ENCODE data around the gene HTR6.

HTR6 gene

DNA sequence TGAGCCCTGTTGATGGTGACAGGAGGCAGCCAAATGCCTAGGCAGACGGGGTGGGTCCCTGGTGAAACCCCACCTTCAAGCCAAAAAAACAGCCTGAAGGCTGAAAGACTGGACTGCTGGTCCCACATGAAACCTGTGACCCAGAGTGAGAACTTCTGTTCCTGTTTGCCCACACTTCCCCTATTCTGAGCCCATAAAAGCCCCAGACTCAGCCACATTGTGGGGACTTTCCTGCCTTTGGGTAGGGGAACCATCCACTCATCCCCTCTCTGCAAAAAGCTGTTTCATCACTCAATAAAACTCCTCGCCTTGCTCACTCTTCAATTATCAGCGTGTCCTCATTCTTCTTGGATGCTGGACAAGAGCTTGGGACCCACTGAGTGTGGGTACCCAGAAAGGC is 25.2 kb downstream of the HTR6 start:
- DNase-seq: no peak

DNA sequence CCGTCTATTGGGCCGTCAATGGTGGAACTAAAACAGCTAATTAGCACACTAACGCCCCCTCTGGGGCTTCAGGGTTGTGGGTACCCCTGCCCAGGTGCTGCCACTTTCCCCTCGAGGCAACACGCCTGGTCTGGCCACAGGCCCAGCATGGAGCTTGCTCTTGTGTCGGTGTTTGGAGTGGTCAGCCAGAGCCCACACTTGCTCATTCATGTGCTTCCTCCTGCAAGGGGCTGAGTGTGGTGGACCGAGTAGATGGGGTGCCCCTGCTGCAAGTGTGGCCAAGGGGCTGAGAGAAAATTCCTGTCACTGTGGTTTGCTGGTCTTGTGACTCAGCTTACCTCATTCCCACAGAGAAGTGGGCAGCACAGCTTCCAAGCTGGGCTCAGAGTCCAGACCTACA is 25.7 kb downstream of the HTR6 start:
- no peak for DNase-seq

DNA sequence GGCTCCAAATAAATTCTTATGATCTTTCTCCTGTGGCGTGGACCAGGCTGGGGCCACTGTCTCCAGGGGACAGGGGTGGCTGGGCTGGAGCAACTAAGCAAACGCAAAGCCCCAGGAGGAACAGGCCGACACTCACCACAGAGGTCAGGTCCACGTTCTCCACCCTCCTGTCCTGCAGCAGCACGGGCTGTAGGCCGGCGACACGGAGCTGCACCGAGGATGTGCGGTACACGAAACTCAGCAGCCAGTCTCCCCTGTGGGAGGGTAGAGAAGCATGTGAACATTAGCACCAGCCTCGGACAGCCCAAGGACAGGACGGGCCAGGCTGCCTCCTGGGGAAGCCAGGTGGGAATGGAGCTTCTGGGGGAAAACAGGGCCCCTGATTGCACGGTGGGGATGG is 29.6 kb downstream of the HTR6 start:
- no peak for DNase-seq

DNA sequence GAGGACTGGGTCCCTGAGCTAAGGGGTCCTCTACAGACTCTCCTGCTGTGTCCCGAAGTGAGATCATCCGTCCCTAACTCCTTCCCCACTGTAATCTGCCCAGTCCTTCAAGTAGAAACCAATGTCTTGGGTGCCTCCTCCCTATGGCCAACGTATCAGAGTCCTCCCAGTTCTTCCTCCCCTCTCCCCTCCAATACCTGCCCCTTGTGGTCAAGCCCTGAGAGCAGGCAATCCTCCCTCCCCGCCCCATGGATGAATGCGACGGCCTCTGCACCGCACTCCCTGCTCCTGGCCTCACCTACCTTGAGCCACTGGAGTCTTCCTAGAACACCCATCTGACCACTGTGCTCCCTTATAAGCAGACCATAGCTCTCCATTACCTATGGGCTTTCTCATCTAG is 31.1 kb downstream of the HTR6 start:
- no peak for DNase-seq

DNA sequence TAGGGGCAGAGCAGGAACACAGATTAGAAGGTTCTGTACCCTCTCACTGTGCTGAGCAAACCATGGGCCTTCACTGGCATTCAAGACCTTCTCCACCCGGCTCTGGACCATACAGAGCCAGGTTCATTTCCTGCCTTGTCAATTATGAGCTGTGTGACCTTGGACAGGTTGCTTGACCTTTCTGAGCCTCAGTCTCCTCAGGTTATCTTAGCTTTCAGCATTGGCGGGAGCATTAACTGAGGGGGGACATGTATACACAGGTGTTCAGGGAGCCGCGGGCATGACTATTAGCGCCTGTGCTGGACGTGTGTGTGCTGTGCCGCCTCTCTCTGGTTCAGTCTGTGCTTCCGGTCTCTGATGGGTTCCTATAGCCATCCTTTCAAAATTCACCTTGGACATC is 32.1 kb downstream of the HTR6 start:
- no peak for DNase-seq

DNA sequence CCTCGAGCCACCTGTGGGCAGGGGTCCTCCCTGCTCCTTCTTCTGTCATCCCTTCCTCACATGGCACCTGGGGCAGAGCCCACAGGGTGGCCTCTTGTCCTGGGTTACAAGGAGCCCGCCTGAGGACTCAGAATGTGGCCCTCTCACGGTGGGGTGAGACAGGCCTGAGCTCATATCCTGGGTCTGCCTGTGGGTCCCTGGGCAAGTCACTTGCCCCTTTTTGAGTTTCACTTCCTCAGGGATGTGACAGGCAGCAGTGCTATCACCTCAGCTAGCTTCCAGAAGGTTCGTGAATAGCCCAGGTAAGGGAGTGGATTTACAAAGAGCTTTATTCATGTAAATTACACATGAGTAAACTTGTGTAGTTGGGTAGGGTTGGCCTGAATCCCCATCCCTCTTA is 33.5 kb downstream of the HTR6 start:
- DNase-seq: no peak

DNA sequence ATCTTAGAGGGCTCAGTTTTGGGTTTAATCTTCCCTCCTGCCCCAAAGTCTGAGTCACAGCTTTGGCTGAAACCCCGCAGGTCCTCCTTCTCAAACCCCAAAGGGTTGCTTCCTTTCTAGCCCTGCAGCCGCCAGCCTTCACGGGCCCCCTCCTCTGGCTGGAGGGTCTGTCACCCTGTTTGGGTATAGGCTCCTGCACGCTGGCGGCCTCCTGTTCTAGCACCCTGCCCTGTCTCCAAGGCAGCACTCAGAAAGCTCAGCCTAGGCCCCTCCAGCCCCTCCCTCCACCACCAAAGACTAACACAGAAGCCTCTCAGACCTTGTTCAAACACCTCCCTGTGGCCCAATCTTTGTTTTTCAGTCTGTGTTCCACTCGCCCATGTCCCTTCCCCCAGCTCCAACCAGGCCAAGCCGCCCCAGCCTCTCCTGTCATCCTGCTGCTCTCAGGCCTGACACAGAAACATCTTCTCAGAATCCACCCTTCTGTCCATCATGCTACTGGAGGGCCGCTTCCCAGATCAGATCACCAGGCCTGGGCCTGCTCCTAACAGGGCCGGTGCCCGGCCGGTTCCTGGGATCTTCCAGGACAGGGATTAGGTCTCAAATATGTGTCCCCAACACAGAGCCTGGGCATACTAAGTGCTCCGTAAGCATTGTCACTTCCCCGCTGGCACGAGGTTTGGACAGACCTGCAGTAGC is 35.6 kb downstream of the HTR6 start:
- no peak for DNase-seq

DNA sequence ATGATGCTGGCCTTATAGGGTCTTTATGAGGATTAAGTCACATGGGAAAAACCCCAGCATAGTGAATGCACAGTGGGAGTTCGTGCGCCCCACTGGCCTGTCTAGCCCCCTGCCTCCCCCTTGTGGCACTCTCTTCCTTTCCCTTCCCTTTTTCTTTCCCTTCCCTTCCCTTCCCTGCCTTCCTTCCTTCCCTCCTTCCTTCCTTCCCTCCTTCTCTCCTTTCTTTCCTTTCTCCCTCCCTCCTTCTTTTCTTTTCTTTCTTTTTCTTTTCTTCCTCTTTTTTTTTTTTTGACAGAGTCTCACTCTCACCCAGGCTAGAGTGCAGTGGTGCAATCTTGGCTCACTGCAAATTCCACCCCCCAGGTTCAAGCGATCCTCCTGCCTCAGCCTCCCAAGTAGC is 38.6 kb downstream of the HTR6 start:
- no peak for DNase-seq

DNA sequence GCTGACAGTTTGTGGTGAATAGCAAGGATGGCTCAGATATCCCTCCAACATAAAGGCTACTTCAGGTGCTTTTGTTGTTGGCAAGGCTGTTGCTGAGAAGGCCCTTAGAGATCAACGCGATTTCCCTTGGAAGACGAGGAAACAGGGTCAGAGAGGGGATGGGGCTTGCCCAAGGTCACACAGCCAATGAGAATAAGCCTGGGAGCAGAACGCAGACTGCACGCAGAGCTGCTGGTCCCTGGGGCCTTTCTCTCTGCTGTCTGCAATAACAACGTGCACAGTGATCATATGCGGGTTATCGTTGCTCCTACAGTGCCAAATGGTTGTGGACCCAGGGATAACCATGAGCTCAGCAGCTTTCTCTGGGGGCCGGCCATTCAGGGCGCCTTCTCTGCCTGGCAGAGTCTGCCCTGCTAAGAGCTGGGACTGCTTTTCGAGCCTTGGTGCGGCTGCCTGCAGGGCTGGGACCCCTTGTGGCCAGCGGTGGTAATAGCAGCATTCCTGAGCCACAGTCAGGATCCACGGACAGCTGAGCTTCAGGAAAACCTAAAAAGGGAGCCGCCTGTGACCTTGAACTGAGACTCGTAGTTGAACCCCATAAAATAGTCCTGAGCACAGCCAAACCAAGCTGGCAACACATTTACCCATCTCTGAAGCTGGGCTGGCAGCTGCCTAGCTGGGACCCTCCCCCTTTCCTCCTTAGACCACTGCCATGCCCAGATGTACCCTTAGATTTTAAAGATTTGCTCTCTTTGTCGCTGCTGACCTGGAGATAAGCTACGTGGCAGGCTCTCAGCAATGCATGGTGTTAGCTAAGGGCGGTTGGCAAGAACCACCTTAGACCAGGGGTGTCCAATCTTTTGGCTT is 39.8 kb downstream of the HTR6 start:
- no peak for DNase-seq

DNA sequence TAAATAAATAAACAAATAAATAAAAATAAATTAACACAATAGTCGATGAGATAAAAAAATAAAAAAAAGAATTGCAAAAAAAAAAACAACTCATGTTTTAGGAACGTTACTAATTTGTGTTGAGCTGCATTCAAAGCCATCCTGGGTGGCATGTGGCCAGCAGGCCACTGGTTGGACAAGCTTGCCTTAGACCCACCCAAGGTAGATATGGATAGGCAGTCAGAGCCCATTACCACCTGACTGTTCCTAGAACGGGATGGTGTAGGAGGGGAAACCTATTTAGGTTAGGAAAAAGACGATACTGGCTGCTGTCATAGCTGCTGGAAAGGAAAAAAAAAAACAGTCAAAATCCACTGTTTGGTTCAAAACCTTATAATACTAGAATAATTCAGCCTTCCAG is 40.8 kb downstream of the HTR6 start:
- no peak for DNase-seq

DNA sequence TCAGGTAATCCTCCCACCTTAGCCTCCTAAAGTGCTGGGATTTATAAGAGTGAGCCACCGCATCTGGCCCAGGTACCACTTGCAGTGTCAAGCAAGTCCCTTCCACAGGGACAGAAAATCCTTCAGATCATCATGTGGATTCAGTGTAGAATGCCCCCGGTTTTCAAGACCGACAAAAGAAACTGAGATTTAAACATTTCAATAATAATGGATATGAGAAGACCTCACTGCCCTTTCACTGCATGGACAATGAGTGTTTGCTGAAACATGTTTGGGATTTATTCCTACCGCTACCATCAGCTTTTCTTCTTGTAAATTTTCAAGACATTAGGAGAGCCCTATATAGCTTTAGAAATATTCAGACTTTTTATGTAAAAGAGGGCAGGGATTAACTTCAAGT is 41.5 kb downstream of the HTR6 start:
- no peak for DNase-seq

DNA sequence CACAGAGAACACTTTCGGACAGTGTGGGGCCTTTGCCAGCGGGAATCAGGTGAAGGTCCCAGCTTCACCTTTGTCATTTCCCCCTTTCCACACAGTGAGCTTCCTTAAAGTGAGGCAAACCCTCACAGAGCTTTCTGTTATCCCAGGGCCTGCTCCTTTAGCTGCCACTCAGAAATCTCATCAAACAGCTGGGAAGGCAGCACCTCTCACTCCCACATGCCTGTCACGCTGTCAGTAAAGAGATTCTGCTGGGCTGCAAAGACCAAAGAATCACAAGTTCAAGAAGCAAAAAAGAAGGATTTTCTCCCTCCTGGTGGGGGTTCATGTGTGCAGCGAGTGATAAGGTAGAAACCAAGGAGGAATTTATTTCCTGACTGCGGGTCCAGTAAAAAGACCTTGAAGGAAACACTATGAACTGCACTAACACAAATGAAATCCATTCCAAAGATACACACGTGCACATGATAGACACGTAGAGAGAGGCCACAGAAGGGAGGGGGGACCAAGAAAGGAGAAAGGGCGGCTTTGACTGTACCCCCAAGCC is 44.0 kb downstream of the HTR6 start:
- no peak for DNase-seq

DNA sequence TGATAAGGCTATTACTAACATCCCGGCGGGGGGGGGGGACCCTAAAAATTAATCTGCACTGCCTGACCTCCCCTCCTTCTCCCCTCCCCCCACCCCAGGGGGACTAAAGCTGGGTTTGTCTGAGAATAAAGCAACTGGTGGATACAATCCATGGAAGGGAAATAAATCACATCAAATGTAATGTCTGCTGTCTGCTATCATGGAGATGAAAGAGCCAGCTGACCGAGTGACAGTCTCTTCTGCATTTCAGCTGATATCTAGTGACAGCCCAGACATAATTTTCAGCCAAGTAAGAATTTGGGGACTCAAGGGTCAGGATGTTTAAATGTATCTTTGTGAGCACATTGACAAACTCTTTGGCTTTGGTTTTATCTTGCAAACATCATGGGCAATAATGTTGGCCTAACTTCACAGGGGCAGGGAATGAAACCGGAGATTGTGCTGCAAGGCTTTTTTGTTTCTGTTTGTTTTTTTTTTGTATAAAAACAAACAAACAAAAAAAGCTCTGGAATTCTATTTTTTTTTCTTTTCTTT is 44.7 kb downstream of the HTR6 start:
- DNase-seq: no peak

DNA sequence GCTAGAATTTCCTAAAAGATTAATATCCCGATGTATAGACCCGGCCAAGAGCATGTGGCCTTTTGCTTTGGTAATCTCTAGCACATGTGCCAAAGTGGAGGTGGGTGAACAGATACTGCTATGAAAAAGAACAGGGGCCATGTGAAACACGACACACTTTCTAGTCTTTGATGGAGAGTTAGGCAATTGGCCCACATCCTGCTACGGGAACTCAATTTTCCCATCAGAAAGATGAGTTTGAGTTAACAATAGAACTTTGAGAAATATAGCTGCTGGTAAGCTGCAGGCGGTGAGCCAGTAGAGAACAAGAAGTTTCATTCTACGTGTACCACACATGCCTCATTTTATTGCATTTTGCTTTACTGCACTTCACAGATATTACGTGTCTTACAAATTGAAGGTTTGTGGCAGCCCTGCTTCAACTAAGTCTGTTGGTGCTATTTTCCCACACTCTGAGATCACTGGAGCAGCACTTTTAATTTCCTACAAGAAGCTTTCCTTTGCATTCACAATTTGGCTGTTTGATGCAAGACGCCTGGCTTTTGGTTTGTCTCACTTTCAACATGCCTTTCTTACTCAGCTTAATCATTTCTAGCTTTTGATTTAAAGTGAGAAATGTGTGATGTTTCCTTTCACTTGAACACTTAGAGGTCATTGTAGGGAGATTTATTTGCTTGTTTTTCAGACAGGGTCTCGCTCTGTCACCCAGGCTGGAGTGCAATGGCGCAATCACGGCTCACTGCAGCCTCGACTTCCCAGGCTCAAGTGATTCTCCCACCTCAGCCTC is 46.3 kb downstream of the HTR6 start:
- DNase-seq: no peak

DNA sequence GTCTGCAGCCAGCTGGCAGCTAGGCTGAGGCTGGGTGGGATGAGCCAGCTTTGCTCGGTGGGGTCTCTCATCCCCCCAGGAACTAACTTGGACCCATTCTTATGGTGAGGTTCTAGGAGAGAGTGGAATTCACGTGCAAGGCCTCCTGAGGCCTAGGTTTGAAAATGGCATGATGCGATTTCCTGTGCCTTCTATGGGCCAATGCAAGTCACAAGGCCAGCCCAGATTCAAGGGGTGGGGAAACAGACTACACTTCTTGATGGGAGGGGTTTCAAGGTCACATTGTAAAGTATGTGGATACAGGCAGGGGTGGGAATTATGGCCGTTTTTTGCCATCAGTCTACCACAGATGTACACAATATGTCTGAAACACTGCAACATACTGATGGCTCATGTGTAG is 48.3 kb downstream of the HTR6 start:
- DNase-seq: no peak

DNA sequence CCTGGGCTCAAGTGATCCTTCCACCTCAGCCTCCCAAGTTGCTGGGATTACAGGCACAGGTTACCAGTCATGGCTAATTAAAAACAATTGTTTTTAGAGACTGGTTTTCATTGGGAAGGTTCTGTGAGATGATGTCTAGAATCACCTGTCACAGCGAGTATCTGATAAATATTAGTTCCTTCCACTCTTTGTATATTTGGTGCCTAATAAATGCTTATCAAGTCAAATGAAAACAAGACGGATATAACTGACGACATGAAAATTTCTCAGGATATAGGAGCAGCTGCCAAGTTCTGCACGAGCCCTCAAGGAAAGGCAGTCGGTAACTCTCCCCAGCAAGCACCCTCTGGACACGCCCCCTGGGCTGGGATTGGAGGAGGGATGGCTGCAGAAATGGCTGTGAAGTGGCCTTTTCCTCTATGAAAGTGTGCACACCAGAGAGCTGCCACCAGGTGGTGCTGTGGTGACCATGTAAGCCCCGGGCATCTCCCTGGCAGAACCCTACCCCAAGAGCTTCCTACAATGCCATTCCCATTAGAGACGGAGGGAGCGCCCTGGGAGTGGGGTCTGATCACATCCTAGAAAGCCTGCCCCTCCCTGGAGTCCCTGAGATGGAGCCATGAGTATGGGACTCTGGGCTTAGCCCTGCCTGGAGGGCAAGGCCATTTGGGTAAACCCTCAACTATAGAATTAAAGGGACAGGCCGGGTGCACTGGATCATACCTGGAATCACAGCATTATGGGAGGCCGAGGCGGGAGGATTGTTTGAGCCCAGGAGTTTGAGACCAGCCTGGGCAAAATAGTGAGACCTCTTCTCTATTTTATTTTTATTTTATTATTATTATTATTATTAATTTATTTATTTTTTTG is 50.9 kb downstream of the HTR6 start:
- no peak for DNase-seq

DNA sequence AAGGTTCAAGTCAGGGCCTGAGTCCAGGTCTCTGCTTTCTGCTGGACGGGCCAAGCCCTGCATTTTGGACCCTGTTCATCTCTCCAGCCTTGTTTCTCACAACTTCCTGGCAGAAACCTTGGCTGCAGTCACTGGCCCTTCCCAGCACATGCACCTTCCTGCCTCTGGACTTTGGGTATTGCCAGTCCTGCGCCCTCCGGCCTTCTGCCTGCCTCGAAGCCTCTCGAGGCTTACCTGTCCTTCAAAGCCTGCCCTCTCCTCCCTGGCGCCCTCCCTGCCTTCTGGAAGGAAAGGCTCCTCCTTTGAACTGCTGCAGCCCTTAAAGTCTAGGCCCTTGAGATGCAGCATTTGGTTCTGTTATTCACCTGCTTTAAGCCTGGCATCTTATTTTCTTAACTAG is 52.8 kb downstream of the HTR6 start:
- no peak for DNase-seq

DNA sequence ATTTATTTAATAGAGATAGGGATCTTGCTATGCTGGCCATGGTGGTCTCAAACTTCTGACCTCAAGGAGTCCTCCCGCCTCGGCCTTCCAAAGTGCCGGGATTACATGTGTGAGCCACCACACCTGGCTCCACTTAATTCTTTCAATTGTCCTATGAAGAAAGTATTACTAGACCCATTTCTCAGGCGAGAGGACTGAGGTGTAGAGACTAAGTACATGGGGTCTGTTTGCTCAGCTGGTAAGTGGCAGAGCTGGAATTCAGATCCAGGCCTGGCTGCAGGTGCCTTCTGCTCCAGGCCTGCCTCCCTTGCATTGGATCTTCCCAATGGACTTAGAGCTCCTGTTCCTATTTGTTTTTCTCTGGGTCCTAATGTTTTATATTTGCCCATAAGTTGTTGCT is 55.5 kb downstream of the HTR6 start:
- DNase-seq: no peak

DNA sequence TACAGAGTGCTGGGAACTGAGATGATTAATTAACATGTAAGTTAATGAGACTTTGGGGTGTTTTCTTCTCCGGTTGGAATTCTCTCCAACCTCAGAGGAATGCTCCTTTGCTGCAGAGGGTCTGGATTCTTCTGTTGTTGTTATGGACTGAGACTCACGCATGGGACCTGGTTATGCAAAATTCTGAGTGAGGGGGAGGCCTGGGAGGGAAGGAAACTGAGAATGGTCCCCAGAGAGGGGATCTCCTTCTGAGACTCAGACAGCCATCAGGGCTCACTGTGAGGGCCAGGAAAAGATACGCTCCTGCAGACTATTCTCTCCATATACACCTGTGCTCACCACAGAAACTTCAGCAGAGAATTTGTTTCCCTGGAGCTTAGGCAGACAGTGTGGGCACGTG is 56.3 kb downstream of the HTR6 start:
- DNase-seq: no peak

DNA sequence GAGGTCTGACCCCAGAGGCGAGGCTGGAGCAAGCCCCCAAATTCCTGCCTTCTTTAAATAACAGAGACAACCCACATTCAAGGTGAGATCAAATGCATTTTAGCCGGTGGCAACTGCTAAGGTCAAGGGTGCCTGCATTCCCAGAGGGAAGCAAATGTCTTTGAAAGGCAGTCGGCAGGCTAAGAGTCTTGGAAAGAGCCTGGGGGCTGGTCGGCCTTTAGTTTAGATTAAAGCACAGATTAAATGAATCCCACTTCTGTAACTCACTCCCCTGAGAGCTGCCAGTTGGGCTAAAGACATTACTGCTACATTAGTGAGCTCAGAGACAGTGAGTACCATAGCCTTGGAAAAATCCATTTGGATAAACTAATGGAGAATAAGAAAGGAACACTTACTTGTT is 59.2 kb downstream of the HTR6 start:
- no peak for DNase-seq

DNA sequence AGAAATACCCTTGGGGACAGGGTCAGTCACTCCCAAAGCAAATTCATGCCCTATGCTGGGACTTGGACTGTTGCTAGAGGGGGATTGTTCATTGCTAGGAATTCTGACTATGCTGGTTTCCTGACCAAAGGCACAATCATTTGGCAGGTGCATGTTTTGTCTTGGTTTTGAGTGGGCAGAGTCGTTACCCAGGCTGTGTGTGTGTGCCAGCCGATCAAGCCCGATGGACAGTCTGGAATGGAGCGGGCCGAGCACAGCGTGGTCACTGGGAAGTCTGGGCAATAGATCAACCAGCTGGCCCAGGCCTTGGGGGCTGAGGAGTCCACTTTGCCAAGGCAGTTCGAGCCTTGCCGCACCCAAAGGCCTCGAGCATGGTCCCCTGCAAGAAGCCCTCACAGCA is 60.9 kb downstream of the HTR6 start:
- no peak for DNase-seq
